GM21423 (cell line): ENCODE data around the gene KDM8.

Experiments used
- ATAC-seq: cut with Tn5 transposase; IDR thresholded peaks from one replicate; pipeline ENCODE4 v1.9.1; 2021; ENCODE audit warnings: mild to moderate bottlenecking, moderate library complexity; ENCODE audit not compliant: unreplicated experiment

The KDM8 gene

DNA sequence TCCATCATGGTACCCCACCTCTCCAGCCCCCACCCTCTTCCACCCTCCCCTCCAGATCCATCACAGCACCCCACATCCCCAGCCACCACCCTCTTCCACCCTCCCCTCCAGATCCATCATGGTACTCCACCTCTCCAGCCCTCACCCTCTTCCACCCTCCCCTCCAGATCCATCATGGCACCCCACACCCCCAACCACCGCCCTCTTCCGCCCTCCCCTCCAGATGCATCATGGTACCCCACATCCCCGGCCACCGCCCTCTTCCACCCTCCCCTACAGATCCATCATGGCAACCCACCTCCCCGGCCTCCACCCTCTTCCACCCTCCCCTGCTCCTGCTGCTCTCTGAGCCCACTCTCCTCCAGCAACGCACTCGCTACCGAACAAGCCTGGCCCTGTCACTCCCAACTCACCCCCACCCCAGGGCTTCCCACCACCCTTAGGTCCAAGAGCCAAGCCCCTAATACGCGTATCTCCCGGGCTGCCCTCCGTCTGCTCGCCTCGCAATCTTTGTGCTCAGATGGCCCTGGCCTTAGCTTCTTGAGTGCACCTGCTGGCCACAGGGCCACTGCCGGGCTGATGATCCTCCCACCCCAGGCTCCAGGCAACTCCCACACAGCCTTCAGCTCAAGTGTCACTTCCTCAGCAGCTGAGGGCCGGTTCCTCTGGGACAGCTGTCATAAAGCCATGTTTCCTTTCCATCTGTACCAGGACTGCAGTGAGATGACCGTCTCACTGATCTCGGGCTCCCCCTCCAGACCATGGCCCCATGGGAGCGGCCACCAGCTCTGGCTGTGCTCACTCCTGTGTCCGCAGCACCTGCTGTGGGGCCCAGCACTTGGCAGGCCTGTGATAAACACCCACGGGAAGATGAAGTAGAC is 25.5 kb downstream of the KDM8 start:
- ATAC-seq: no peak

- no peak for ATAC-seq
Observed at GRCh38 chr16:27229891-27230470, 26.7 kb downstream of the KDM8 start.

- no peak for ATAC-seq
Observed at GRCh38 chr16:27230562-27231001, 27.3 kb downstream of the KDM8 start.

DNA sequence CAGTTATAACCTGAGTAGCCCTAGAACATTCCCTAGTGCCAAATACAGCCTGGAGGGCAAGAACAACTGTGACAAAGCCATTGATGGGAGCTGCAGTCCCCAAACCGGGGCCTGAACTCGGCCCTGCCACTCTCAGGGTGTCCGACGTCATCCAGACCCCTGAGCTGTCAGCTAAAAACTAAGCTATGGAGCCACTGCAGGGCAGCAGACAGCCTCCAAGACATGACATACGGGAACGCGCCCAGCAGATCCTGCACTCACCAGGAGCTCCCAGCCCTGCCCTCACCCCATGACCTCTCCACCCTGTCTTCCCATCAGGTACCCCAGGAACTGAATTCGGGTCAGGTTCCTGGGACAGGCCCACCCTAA is 28.4 kb downstream of the KDM8 start:
- ATAC-seq: peak; percentile 4

DNA sequence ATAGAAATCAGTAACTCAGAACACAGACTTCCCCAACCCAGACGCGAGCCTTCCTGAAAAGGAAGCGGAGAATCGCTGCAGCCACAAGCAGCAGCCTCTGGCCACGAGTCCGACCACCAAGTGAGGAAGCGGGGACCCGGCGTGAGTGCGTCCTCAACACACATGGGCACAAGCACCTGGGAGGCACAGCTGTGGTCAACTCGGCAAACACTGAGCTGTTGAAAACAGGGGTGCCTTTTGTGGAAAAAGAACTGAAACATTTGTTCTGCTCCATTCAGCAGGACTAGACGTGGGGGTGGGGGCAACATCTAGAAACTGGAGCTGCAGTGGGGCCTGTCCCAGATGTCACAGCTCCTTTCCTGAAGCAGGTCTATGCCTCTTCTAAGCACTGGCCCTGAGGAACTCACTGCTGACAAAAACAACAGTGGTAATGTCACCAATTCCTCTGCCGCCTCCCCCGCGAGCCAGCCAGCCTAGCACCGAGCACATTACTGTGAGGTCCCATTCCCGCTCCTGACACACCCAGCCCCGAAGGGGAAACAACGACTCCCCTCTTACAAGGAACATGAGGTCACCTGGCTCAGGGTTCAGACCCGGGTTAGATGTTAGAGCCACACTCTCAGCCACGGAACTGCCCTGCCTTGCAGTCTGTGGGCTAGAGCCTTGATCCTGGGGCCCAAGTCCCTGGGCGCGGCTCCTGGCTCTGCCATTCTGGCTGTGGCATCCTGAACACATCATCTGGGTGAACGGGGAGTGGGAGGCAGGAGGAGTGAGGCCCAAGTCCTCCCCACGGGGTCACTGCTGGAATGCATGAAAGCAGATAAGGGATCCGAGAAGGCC is 29.0 kb downstream of the KDM8 start:
- peak; percentile 67 for ATAC-seq

DNA sequence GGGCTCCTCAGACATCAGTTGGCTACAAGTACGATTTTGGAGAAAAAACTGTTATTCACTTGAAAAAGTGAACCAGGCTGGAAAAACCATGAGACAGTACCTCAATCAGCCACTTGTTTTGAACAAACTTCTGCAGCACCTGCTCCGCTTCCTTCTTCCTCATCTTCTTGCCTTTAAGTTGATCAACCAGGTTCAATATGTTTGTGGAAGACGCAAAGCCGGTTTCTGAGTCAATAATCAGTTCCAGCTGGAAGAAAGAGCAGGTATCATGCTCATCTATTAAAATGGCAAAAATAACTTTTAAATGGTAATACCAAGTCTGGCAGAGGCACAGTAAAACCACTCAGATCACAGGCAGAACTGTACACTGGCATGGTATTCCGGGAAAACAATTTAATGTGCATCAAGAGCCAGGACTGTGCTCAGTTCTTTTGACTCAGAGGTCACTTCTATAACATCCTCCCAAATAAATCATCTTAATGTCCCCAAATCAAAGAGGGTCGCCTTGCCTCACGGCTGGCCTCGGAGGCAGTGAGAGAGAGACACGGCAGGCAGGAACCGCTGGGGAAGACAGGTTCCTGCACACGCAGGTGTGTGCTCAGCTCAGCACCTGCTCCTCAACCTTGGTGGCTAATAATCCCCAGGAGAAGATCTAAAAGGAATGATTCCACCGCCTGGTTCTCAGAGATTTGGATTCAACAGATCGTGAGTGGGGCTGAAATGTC is 29.7 kb downstream of the KDM8 start:
- no peak for ATAC-seq

DNA sequence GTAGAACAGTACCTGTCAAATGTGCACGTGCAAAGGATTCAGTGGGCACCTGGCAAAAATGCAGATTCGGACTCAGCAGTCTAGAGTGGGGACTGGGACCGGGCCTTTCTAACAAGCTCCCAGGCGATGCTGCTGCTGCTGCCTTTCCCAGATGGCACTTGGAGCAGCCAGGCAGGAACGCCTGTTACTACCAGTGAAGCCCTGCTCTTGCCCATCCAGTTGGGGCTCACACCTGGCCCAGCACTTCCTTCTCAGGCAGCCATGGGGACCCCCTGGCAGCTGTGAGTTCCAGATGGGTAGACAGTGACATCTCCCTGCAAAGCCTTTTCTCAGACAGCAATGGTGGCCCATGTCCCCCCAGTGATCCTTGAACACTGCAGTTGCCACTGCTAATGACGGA is 30.4 kb downstream of the KDM8 start:
- no peak for ATAC-seq

DNA sequence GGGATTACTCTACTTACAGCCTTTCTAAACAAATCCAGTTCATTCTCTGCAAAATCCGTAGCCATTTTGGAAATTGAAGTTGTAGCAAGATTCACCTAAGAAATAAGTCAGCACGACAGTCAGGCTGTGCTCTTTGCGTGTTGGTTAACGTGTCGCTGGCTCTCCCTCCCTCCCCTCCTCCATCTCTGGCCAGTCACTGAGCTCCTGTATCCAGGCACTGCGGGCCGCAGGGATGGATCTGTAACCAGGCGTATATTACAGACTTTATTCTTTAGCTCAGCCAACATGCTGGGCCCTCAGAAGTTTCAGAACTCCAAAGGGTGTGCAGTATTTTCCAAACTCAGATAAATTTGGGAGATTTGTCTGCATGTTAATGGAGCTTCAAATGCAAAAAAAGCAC is 30.8 kb downstream of the KDM8 start:
- no peak for ATAC-seq

DNA sequence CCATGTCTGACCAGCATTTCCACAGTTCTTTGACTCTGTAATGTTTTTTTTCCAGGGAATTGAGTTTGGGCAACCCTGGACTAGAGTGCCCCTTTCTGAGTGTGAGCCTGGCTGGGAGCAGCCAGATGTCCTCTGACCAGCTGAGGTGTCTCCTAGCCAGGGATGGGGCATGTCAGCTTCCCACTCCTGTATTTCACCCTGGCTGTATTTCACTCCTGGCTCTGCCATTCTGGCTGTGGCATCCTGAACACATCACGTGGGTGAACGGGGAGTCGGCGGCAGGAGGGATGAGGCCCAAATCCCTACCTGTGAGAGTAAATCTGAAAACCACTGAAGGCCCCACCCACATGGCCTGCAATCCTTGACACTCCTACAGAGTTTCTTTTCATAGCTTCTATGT is 31.3 kb downstream of the KDM8 start:
- ATAC-seq: no peak

GRCh38 chr16:27235055-27235937 is 32.0 kb downstream of the KDM8 start:
- no peak for ATAC-seq

DNA sequence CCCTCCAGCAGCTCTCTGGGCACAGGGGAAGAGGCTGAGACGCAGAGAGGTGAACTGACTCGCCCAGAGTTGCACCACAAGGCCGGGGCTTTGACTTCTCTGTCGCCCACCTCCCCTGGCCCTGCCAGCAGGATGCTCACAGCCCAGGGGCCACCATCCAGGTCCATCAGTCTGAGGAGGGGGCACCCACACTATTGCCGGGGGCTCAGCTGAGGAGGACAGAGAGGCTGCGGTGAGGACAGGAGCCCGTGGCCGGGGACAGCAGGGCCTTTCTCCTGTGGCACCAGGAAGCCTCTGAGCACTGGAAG is 32.6 kb downstream of the KDM8 start:
- ATAC-seq: no peak

DNA sequence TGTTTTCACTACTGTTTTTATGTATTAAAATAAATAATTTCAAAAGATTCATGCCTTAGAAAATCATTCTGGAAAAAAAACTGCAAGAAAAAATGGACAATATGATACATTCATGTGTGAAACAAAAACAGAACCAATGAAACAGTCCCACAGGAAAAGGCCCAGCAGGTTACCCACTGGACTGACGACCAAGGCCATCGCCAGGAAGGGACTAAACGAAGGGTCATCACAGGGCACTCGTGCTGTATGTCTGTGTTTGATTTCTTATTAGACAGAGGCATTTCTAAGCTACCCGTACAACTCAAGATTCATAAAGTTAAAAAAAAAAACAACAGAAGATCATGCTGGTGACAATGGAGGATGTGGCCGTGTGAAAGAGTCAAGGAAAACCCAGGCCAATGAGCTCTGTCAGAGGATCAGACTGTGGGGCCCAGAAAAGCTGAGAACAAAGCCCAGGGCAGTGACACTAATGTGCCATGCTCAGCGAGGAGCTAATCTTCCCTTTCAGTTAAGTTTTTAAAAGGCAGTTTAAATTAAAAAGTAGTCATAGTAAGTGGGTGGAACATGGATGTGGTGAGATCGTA is 33.4 kb downstream of the KDM8 start:
- ATAC-seq: no peak

GRCh38 chr16:27237219-27238015 is 34.1 kb downstream of the KDM8 start:
- peak; percentile 55 for ATAC-seq

DNA sequence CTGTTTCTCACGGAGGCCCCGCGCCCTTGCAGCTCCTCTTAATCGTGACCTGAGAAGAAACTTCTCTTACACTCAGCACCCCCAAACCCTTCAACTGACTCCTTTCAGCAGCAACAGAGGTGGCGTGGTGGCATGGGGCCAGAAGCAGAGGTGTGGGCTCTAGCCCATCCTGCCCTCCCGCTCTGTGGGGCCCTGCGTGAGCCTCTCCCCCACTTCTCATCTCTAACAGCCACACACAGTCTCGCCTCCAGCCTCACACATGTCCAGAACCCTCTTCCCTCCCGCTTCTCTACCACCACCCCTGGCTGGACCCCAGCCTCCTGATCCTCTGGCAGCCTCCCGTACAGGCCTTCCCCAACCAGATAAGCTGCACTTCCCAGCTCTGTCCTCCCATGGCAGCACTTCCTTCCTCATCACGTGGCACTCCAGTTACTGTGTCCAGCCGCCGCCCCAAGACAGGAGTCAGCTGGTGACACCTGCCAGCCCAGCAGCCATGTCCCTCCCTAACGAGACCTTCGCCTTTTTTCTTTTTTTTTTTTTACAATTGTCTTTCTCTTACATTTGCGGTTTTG is 34.8 kb downstream of the KDM8 start:
- ATAC-seq: peak; percentile 21

- no peak for ATAC-seq
Observed at GRCh38 chr16:27238591-27238990, 35.3 kb downstream of the KDM8 start.

- no peak for ATAC-seq
Observed at GRCh38 chr16:27239026-27239425, 35.7 kb downstream of the KDM8 start.

DNA sequence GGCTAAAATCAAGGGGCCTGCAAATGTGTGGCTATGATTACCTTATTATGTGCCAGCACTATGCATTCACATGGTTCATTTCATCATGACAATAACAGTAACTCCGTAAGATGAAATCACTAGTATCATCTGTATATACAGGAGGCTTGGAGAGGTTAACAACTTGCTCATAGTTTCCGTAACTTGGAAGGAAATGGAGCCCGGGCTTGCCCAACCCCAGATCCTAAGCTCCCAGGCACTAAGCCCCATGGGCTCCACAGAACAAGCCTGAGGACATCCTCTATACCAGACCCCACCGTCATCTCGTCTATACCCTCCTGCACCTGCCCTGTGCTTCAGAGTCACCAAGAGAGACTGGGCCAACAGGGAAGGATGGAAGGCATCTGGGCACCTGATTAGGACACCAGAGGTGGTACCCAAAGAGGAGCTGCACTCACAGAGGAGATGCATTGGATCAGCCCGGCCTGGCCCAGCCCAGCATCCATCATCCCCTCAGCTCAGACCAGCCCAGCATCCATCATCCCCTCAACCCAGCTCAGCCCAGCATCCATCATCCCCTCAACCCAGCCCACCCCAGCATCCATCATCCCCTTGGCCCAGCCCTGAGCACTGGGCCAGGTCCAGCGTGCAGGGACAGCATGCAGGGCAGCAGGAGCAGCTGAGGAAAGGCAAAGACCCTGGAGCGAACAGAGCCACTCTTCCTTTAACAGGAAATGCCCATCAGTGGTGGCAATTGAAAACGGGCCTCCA is 36.8 kb downstream of the KDM8 start:
- no peak for ATAC-seq

DNA sequence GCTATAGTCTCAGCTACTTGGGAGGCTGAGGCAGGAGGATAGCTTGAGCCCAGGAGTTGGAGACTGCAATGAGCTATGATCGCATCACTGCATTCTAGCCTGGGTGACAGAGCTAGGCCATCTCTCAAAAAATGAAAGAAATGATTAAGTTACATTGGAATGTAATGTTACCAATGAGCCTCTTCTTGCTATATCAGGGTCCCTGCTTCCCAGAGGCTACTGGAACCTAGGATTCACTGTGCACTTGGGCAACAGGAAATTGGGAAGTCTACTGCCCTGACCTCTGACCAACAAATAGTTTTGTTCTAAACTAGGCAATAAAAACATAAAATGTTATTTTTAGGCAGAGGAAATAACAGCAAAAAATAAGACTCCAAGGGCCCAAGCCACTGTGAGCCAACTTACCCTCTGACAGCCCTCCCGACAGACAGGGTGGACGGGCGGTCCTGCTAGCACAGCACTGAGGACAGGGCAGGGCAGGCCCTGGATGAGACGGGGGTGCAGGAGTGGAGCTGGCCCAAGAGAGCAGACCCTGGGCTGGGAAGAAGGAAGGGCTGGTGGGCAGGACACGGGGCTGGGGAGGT is 37.7 kb downstream of the KDM8 start:
- ATAC-seq: no peak
